NCI-H345 treated with DMSO at 0.1 percent for 48 hours (cell line): ENCODE results near the gene MMP24.
"Not testable (repeated sequence)": the region's sequence is repeated elsewhere in the genome, so short reads cannot be mapped to it uniquely, and the experiment has no call there.

Source experiments
- DNase-seq: peaks from one replicate; lab custom pipeline; 2025; ENCODE audit not compliant: unreplicated experiment; lab: John Stamatoyannopoulos, UW

MMP24 gene

DNA sequence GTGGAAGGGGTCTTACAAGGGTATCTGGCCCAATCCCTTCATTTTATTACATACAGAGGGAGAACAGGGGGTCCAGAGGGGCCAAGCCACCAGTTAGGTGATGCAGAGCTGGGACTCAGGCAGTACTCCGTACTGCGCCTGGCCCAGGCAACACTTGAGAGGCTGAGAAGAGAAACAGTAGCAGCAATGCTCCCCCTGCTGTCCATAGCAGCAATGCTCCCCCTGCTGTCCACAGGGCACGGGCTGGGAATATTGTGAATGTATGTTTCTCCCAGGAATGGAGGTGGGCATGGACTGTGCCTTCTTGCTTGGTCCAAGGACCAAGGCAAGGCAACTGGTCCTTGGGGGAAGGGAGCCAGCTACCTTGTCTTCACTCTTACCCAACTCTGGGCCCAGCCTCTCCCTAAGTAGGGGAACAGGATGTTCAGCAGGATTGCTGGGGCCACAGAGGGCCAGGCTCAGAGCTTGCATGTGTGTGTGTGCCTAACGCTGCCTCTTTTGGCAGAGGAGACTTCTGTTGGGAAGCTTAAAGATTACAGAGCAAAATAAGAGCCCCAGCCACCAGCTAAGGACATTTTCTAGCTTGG is 80.5 kb downstream of the MMP24 start:
- DNase-seq = no peak

DNA sequence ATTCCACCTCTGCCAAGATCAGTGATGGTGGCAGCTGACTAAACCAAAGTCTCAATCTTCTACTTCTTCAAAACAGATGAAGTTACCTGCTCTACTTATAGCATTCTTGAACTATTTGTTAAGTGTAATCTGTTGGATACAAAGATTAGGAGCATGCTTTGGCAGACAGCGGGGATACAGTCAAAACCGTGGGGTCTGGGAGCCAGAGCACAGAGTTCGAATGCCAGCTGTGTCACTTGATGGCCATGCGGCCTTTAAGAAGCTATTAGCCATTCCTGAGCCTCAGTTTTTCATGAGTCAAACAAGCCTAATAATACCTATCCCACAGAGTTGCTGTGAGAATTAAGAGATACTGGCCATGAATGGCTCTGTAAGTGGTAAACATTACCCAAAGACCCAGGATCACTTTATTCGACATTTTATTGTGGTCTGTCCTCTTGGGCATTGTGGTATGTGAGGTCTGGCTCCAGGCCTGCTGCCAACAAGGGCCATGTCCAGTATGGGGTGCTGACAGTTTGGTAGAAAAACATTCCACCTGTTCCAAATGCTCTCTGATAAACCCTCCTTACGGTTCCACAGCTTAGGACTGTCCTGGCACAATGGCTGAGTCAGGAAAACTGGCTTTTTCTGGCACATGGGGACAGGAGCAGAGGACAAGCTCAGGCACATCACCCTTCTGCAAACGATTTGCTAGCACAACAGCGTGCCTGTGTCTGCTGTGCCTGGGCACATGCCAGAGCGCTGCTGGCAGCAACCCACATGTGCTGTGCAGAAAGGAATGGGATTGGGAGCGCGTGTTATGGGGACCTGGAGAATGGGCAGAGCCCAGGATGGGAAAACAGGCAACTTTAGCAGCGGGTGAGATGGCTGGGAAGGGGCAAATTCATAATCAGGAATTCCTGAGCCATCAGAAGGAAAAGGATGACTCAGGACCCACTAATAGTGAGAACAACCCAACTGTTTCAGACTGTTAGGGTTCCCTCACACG is 81.5 kb downstream of the MMP24 start:
- DNase-seq = no peak

DNA sequence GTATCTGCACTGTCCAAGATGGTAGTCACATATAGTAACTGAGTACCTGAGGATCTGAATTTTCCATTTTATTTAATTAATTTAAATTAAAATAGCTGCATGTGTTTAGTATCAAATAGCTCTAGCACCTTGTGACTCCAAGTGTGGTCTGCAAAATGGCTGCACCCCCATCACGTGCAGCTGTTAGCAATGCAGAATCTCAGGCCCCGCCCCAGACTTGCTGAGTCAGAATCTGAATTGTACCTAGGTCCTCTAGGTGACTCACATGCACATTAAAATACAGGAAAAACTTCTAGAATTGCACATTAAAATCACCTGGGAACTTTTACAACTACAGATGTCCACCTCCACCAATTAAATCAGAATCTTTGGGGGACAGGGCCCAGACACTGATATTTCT is 84.9 kb downstream of the MMP24 start:
- DNase-seq = no peak

DNA sequence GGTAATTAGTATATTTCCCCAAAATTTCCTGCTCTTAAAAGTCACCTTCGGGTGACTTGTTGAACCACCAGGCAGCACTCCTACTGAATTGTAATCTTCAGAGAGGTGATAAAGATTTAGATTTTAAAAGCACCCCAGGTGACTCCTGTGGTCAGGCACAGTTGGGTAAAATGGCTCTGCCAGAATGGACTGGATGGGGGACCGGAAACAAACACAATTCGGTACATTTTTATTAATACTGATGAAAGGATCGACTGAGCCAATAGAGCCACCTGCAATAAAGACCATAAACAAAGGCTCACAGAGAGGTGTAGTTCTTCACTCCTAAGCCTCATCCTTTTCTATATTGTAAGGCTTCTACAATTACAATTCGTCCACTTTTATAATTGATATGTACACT is 85.3 kb downstream of the MMP24 start:
- no peak for DNase-seq

DNA sequence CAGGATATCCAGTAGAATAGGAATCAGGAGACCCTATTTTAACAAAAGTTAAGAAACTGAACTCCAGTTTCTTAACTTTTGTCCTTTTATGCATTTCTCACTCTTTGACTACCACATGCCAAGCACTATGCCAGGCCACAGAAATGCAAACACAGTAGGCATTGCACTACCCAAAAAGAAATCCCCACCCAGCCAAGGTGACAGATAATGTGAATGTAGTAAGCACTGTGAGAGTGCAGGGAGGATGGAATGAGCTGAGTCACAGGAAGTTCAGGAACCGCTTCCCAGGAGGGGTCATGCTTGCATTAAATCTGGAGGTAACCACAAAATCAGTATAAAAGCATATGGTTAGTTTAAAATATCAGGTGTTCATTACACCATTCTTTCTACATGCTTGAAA is 85.8 kb downstream of the MMP24 start:
- DNase-seq = no peak

DNA sequence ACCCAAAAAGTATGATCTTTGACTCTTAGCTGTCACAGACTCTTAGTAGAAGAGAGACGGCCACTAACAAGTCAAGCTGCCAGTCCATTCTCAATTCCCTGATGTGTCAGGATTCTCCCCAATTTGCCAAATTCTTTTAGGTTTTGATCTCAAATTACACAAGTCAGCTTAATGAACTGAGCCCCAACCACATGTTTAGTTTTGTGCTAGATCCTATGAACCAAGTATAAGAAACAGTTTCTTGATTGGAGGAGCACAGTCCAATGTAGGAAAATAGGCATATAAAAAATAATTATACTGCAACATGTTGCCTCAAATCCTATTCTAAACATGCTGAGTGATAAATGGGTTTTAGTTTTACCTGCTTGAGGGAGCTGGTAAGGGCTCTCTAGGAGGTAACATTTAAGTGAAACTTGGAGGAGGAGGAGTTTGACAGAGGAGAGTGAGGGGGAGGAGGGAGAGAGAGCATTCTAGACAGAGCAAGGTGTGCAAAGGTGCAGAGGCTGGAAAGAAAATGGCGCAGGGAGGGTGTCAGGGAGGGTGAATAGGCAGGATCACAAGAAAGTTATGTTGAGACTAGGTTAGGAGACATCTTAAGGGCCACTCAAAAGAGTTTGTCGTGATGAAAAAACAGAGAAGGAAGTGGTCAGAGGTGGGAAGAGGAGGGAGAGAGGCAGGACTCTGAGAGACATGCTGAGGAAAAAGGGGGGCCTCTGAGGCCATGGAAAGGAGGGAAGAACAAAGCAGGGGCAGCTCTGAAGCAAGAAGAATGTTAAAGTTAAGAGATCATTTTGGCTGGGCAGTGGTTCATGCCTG is 88.5 kb downstream of the MMP24 start:
- no peak for DNase-seq

DNA sequence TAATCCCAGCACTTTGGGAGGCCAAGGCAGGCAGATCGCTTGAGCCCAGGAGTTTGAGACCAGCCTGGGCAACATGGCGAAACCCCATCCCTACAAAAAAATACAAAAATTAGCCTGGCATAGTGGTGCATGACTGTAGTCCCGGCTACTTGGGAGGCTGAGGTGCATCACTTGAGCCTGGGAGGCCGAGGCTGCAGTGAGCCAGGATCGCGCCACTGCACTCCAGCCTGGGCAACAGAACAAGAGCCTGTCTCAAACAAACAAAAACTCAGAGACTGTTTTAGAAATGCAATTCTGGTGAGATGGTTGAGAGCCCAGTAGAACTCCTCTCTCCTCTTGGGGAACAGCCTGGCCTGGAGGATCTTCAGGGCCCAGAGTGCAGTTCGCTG is 89.1 kb downstream of the MMP24 start:
- not testable (repeated sequence) for DNase-seq

DNA sequence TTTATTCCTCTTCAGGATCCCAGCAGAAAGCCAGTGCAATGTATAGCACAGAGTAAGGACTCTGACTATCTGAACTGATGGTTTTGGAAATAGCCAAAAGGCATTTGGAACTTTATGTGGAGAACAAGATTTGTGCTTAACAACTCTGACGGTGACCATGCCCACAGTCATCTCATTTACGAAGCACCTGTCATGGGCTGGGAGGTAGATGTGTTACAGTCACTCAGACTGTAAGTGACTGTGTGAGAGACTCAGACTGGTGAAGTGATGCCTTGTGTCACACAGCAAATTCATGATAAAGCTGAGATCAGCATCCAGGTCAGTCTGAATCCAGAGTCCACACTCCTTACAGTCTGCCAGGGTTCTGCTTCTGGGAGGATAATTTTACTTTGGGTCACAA is 89.6 kb downstream of the MMP24 start:
- no peak for DNase-seq

DNA sequence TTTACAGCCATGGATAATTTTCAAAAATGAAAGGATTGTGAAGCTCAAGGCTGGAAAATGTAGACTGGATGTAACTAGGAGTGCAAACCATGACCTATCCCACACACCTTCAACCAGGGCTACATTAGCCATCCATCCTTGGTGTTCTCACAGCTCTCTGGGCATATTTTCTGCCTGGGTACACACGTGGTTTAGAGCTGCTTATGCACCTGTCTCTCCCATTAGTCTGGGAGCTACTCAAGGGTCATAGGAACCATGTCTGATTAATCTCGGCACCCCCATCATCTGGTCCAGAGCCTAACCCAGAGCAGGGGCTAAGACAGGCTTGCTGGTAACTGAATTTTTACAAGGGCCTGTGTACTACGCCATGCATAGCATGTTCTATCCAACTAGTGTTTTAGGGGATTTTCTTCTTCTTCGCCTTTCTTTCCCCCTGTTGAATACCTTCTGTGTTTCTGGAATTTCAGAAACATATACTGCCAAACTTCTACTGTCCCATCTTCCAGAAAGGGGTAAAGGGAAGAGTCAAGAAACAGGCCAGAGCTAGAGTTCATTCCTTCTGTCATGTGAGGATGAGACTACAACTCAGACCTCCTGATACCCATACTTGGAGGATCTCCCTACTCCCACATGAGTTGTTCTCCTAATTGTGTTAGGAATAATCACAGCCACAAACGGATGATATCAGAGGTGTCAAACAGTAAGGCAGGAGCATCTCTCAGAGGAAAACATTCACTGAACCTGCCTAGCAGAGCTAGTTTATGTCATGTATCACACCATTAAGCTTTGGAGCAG is 91.1 kb downstream of the MMP24 start:
- no peak for DNase-seq

DNA sequence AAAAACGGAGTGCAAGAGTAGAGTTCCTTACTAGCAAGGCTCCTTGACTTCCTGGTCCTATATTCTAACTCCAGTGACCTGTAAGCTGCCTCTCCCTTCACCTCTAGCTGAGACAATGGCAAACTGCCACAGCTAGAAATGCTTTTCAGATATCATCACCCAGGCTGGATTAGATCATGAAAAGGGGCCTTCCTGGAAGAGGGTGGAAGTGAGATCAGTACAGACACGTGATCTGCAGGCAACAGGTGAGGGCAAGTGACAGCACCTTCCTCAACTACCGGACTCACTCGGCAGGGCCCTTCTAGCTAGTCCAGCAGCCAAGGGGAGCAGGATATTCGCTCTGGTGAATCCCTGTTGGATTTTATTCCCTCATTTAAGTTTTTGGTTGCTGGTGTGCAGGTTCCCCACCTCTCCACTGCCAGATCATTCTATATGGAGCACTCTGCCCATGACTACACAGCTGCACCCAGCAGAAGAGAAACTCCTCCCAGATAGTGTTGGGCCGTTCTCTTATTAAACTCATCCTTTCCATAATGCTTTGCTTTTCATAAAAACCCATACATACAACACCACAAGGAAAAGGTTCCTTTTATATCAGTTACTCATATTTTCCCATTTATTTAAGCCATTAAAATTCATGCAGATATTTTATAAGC is 92.1 kb downstream of the MMP24 start:
- DNase-seq = no peak

DNA sequence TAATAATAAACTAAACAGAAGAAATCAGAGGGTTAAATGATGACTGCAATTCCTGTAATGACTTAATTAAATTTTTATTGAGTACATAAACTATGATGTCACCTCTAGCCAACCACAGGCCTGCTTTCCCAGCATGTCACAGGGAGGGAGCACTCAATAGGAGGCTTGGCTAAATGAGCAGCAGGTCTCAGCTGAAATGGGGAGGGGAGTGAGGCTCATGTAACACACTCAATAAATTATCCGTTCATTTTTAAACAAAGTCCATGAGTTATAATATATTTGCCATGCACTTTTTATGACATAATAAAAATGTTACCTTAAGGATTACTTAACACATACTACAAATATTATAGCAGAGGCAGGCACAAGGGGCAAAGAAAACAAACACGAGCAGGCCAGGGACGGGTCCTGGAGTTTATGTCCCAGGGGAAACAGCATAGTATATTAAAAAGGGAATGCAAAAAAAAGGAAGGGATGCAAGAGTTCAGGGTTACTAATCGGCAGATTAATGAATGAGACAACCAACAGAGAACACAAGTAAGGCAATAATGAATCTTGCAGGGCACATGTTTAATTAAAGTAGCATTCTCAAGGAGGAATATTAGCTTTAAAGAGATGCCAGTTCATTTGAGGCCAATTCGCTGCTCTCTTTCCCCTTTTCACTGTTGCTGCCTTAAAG is 92.8 kb downstream of the MMP24 start:
- DNase-seq = no peak

DNA sequence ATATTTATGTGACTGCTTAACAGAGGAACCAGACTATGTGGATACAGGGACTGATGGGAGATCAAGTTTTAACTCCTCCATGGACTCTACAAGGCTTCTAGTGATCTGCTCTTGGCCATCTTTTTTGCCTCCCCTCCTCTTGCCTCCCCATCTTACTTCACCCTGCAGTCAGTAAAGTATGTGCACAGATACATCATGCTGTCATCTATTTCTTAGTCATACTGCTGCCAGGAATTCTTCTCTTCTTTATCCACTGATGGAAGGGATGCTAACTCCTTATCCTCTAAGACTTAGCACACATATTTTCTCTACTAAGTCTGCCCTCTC is 93.3 kb downstream of the MMP24 start:
- no peak for DNase-seq

DNA sequence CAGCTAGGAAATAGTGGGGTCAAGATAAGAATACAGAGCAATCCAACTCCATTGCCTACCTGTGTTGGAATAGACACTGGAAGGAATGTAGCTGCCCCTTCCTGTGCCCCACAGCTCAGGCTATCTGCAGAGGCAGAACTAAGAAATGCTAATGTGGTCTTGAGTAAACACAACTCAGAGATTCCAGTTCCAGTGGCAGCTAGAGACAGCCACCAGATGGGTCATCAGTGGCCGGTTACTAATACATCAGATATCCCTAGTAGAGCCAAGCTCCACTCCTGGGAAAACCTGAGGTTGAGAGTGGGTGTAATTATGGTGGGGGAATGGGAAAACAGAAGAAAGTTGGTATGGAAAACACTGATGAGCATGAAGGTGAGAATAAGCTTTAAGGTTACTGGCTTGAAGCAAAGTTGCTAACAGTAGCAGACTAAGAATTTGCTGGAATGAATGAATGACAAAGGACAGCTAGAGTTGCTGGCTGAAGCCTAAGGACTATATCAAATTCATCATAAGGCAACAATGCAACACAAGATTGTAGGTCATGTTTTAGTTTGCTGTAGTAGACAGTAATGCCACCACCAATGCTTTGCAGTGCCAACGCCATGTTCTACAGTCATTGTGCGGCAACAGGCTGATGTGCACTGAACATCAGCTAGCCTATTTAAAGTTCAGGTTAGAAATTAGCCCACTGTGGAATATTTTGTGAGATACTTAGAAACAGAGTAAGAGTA is 94.1 kb downstream of the MMP24 start:
- no peak for DNase-seq

DNA sequence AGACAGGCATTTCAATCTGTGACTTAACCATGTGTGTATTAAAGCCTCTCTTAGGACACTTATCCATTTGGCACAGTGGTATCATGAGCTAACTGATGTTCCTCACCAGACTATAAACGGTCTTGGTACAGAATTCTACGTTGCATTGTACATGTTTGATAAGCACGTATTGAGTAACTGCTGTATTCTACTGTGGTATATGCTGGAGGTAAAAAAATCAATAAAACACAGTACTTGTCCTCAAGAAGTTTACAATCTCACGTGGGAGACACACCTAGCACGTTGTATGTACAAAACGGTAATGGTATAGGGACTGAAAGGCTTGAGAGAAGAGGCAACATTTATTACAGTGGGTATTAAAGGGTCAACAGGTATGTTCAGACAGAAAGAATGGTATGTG is 98.9 kb downstream of the MMP24 start:
- DNase-seq = no peak

DNA sequence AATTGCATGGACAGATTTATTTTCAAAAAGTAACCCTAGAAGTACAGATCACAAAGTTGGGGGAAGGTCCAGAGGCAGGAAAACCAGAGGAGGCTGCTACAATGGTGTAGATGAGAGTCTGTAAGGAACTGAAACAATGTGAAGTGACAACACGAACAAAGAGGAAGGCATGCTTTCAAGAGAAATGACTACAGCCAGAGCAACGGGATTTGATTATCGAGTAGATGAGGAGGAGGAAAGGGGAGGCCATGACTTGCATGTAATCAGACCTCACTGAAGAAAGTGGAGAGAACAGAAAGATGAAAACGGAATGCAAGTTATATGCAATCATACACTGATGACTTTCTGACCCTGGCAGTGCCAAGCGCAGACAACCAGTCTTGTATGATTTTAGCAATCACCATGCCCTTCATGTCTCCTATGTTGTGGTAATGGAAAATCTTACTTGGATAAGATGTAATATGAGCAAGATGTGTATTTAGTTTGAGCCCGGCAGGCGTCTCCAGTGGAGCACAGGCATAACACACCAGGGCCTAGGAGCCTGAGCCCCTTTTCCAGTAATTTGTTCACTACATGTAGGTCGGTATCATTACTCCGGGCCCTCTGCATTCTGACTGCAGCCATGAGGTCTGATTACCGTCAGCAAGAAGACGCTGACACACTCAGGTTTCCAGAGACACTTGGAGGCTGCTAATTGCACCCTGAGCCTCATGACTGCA is 99.7 kb downstream of the MMP24 start:
- no peak for DNase-seq
